Lower leg skin (tissue), 3 donors: ENCODE results near the gene NCOA5.

ENCODE experiments used
- POLR2A ChIP-seq, 2 donors: fragments of 450-650 bp; IDR thresholded peaks; one replicate each; pipeline ENCODE4 v1.6.1; 2016 to 2017; ENCODE audit warnings: antibody characterized with exemption in 2 of 2, mild to moderate bottlenecking in 1 of 2, moderate library complexity in 1 of 2
- TF ChIP-seq, protein P1 (sequence below), 3 donors: fragments of 450-650 bp; IDR thresholded peaks; one replicate each; pipeline ENCODE4 v1.5.1; 2016; ENCODE audit warnings: antibody characterized with exemption in 3 of 3, mild to moderate bottlenecking in 3 of 3, moderate library complexity in 2 of 3

DNA sequence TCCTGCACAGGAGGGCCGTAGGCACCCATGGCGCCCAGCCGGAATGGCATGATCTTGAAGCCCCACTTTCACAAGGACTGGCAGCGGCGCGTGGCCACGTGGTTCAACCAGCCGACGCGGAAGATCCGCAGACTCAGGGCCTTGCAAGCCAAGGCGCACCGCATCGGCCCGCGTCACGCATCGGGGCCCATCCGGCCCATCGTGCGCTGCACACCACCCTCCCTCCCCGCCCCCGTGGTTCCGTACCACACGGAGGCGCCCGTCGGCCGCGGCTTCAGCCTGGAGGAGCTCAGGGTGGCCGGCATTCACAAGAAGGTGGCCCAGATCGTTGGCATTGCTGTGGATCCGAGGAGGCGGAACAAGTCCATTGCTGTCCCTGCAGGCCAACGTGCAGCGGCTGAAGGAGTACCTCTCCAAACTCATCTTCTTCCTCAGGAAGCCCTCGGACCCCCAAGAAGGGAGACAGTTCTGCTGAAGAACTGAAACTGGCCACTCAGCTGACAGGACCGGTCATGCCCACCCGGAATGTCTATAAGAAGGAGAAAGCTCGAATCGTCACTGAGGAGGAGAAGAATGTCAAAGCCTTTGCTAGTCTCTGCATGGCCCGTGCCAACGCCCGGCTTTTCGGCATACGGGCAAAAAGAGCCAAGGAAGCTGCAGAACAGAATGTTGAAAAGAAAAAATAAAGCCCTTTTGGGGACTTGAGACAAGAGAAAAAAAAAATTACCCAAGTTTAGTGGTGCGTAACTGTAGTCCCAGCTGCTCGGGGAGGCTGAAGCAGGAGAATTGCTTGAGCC lies 9.9 kb upstream of the NCOA5 start:
- TF ChIP-seq, protein P1, sequence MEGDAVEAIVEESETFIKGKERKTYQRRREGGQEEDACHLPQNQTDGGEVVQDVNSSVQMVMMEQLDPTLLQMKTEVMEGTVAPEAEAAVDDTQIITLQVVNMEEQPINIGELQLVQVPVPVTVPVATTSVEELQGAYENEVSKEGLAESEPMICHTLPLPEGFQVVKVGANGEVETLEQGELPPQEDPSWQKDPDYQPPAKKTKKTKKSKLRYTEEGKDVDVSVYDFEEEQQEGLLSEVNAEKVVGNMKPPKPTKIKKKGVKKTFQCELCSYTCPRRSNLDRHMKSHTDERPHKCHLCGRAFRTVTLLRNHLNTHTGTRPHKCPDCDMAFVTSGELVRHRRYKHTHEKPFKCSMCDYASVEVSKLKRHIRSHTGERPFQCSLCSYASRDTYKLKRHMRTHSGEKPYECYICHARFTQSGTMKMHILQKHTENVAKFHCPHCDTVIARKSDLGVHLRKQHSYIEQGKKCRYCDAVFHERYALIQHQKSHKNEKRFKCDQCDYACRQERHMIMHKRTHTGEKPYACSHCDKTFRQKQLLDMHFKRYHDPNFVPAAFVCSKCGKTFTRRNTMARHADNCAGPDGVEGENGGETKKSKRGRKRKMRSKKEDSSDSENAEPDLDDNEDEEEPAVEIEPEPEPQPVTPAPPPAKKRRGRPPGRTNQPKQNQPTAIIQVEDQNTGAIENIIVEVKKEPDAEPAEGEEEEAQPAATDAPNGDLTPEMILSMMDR (IDR thresholded peaks at IDR 0.05), result no peak
- no peak for TF ChIP-seq POLR2A (IDR thresholded peaks at IDR 0.05)
